ENCODE measurements around the gene BMP8A. TPM values are rescaled to one million over a fixed set of nuclear protein-coding genes. Genes with fewer than 3 reads are reported as not detected.
"Not testable (repeated sequence)": the region's sequence is repeated elsewhere in the genome, so short reads cannot be mapped to it uniquely, and the experiment has no call there.

Gene BMP8A
- total RNA-seq, 1 donor from 2014 or later = not detected

- intact Hi-C loops (cut with DNase I) = no loop called here
- Histone ChIP-seq H3K36me3 (no peaks in the 10 kb centered on the region), H3K4me3 (no peak overlapping the region), H3K9me3 (no peaks in the 10 kb centered on the region), H3K27ac (no peak overlapping the region), H3K27me3 (no peaks in the 10 kb centered on the region), H3K4me1 (no peaks in the 10 kb centered on the region)
- TF ChIP-seq CTCF (IDR thresholded peaks at IDR 0.05) = no peak
- no peak for DNase-seq (ENCODE audit: low spot score in 2 of 2)
Measured at GRCh38 chr1:39497585-39497984, 6.1 kb downstream of the BMP8A start.

GRCh38 chr1:39498096-39498710 is 6.8 kb downstream of the BMP8A start:
- DNase-seq (ENCODE audit: low spot score in 2 of 2); H3K27me3 ChIP-seq; H3K9me3 ChIP-seq; intact Hi-C loops (cut with DNase I); H3K4me3 ChIP-seq; H3K4me1 ChIP-seq; H3K27ac ChIP-seq; H3K36me3 ChIP-seq: not testable (repeated sequence)

GRCh38 chr1:39498821-39499220 is 7.4 kb downstream of the BMP8A start:
- H3K27me3 ChIP-seq; H3K4me3 ChIP-seq; H3K27ac ChIP-seq; DNase-seq (ENCODE audit: low spot score in 2 of 2); H3K36me3 ChIP-seq; intact Hi-C loops (cut with DNase I); H3K9me3 ChIP-seq; H3K4me1 ChIP-seq: not testable (repeated sequence)

- intact Hi-C loops (cut with DNase I) = no loop called here
- H3K4me3 ChIP-seq = no peak overlapping the region
- no peak overlapping the region for H3K27ac ChIP-seq
- TF ChIP-seq CTCF (IDR thresholded peaks at IDR 0.05) = no peak
- no peaks in the 10 kb centered on the region for H3K4me1 ChIP-seq
- no peaks in the 10 kb centered on the region for H3K27me3 ChIP-seq
- no peak for DNase-seq (ENCODE audit: low spot score in 2 of 2)
- H3K9me3 ChIP-seq = no peaks in the 10 kb centered on the region
- H3K36me3 ChIP-seq = no peaks in the 10 kb centered on the region
Measured at GRCh38 chr1:39499668-39500067, 8.2 kb downstream of the BMP8A start.

- no peaks in the 10 kb centered on the region for H3K4me1 ChIP-seq
- H3K4me3 ChIP-seq = no peak overlapping the region
- no peaks in the 10 kb centered on the region for H3K36me3 ChIP-seq
- no peak overlapping the region for H3K27ac ChIP-seq
- intact Hi-C loops (cut with DNase I) = no loop called here
- no peaks in the 10 kb centered on the region for H3K27me3 ChIP-seq
- DNase-seq (ENCODE audit: low spot score in 2 of 2) = no peak
- TF ChIP-seq CTCF (IDR thresholded peaks at IDR 0.05) = no peak
- no peaks in the 10 kb centered on the region for H3K9me3 ChIP-seq
Measured at GRCh38 chr1:39500862-39501389, 9.5 kb downstream of the BMP8A start.

GRCh38 chr1:39501666-39502065 is 10.2 kb downstream of the BMP8A start:
- H3K27ac ChIP-seq = no peak overlapping the region
- DNase-seq (ENCODE audit: low spot score in 2 of 2) = no peak
- no peak for TF ChIP-seq CTCF (IDR thresholded peaks at IDR 0.05)
- H3K27me3 ChIP-seq = no peaks in the 10 kb centered on the region
- no peaks in the 10 kb centered on the region for H3K4me1 ChIP-seq
- H3K36me3 ChIP-seq = no peaks in the 10 kb centered on the region
- no peak overlapping the region for H3K4me3 ChIP-seq
- H3K9me3 ChIP-seq = no peaks in the 10 kb centered on the region
- intact Hi-C loops (cut with DNase I) = no loop called here

- intact Hi-C loops (cut with DNase I); DNase-seq (ENCODE audit: low spot score in 2 of 2); H3K9me3 ChIP-seq; H3K36me3 ChIP-seq; H3K27me3 ChIP-seq; H3K4me3 ChIP-seq; H3K27ac ChIP-seq; H3K4me1 ChIP-seq: not testable (repeated sequence)
Measured at GRCh38 chr1:39504436-39504835, 13.0 kb downstream of the BMP8A start.

Measured in ascending aorta (tissue), 2 donors.